K562 (cell line): ENCODE data around the gene FXN. TPM values are rescaled to one million over a fixed set of nuclear protein-coding genes. Genes with fewer than 3 reads are reported as not detected.

Experiments
- GATA2 ChIP-seq: sonication (generic); formaldehyde crosslinking; IDR thresholded peaks from 2 replicates; pipeline ENCODE4 v1.4.0; 2020; ENCODE audit warnings: mild to moderate bottlenecking, missing genetic modification reagents
- HCFC1 ChIP-seq: IDR thresholded peaks from 2 replicates; pipeline ENCODE4 v1.6.1; 2012; ENCODE audit warnings: low read depth, low read length, improper control_type of control experiment
- HOMEZ ChIP-seq: fragments of 250-450 bp; sonication (Bioruptor Pico); IDR thresholded peaks from 2 replicates; pipeline ENCODE4 v1.4.0; 2020; ENCODE audit warnings: mild to moderate bottlenecking, moderate library complexity
- NCOR1 ChIP-seq: fragments of 450-650 bp; IDR thresholded peaks from 2 replicates; pipeline ENCODE4 v1.6.1; 2016; ENCODE audit warnings: mild to moderate bottlenecking, moderate library complexity
- NFIX ChIP-seq: fragments of 250-450 bp; sonication (Bioruptor Pico); IDR thresholded peaks from 2 replicates; pipeline ENCODE4 v1.4.0; 2020; ENCODE audit warnings: low read depth, mild to moderate bottlenecking, moderate library complexity
- SNRNP70 ChIP-seq: fragments of 200-400 bp; formaldehyde crosslinking; optimal IDR thresholded peaks from 2 replicates; pipeline ENCODE3; 2017; ENCODE audit warnings: low read depth, low read length
- TAL1 ChIP-seq: fragments of 450-650 bp; IDR thresholded peaks from 2 replicates; pipeline ENCODE4 v1.6.1; 2016; ENCODE audit warnings: mild to moderate bottlenecking
- TCF3 ChIP-seq: sonication (generic); formaldehyde crosslinking; IDR thresholded peaks from 2 replicates; pipeline ENCODE4 v1.4.0; 2020; ENCODE audit warnings: mild to moderate bottlenecking, missing genetic modification reagents
- TEAD4 ChIP-seq, 2 experiments: sonication (generic) in 1 of 2; formaldehyde crosslinking in 1 of 2; IDR thresholded peaks; 2 replicates each; pipeline versions ENCODE4 v1.6.1 to v1.8.0; 2012 to 2022; ENCODE audit warnings: borderline replicate concordance in 1 of 2, inconsistent platforms in 1 of 2, low read length in 1 of 2, mild to moderate bottlenecking in 1 of 2, missing genetic modification reagents in 1 of 2
- polyA plus RNA-seq, 8 experiments: library from polyadenylated mRNA; depleted of rRNA in 4 of 8; stranded (reverse) in 5 of 8; unstranded in 3 of 8; fragments of >200 nt; fragmentation: Nextera tagmentation in 2 of 8; fragmentation: Illumina TruSeq in 1 of 8; extraction: Ambion mirVana in 2 of 8; extraction: Trizol in 1 of 8; gene quantifications; 2 replicates each; pipeline versions ENCODE4 v1.2.1 to v1.2.3, GENCODE V29; 2011 to 2014; ENCODE audit warnings: inconsistent platforms in 1 of 8, missing spikeins in 1 of 8
- total RNA-seq, 7 experiments: library from RNA; depleted of rRNA in 6 of 7; stranded (reverse); fragments of >200 nt in 6 of 7; fragmentation: Illumina TruSeq in 2 of 7; extraction: Trizol in 2 of 7; gene quantifications; 2 replicates each; pipeline versions ENCODE4 v1.2.1 to v1.2.3, GENCODE V29; 2011 to 2021; ENCODE audit warnings: low replicate concordance in 1 of 7
- TF ChIP-seq, protein P1 (sequence below): sonication (generic); formaldehyde crosslinking; IDR thresholded peaks from 2 replicates; pipeline ENCODE4 v1.8.0; 2022; ENCODE audit warnings: missing genetic modification reagents, mild to moderate bottlenecking, moderate library complexity, borderline replicate concordance
- TF ChIP-seq, protein P2 (sequence below): fragments of 250-450 bp; sonication (Bioruptor Pico); IDR thresholded peaks from 2 replicates; pipeline ENCODE4 v1.5.0; 2021; ENCODE audit warnings: mild to moderate bottlenecking, borderline replicate concordance

FXN gene
- total and polyA plus RNA-seq, 9 of the 15 experiments (the other 6 are each of a cell fraction or from before 2014, with no cell fraction given) = 7.6 to 51.5 (median 30.3) TPM

DNA sequence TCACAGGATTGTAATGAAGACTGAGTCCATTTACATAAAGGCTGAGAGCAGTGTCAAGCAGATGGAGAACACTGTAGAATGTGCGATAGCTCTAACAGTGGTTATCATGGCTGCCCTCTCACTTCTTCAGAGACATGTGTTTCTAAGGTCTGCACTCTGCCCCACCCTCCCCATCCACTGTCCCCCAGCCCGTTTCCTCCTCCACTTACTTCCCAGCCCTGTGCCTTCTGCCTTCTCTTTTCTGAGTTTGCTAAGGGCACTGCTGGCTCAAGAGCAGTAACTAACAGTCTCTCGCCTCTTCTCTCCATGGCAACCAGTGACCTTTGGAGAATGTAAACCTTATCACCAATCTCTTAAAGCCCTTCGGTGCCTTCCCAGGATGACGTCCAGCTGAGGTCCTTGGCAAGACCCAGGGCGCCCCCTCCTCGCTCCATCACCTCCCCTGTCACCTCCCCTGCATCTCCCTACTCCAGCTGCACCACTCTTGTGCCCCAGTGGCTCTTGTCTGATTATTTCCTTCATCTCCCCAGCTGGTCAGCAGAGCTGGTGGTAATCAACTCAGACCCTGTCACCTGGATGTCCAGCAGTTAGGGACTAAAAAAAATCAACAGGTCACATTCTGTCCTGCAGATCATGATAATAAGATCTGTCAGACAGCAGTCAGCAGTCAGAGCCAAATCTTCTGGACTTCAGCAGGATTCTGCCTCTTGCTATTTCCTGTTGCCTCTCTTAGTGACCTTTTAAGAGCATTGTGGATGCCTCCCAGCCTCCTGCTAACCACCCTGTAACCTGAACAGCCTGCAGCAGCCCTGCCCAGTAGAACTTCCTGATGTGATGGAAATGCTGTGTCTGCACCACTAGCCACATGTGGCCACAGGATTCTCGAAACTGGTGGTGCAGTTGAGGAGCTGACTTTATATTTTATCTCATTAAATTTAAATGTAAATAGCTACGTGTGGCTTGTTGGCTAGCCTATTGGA is 9.0 kb downstream of the FXN start (continued):
- TF ChIP-seq, protein P1, sequence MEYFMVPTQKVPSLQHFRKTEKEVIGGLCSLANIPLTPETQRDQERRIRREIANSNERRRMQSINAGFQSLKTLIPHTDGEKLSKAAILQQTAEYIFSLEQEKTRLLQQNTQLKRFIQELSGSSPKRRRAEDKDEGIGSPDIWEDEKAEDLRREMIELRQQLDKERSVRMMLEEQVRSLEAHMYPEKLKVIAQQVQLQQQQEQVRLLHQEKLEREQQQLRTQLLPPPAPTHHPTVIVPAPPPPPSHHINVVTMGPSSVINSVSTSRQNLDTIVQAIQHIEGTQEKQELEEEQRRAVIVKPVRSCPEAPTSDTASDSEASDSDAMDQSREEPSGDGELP (CRISPR knock-in tag) = peak; percentile 35; the same call in 1 of the 2 replicates
- peak; percentile 48; the same call in 1 of the 2 replicates for TF ChIP-seq TAL1
- peak; percentile 29; the same call in 1 of the 2 replicates for TF ChIP-seq TEAD4 (IDR thresholded peaks at IDR 0.05; ENCODE audit: low read length)
- TF ChIP-seq TEAD4 (CRISPR knock-in tag; IDR thresholded peaks at IDR 0.05; ENCODE audit: borderline replicate concordance) = no peak
- TF ChIP-seq HCFC1 = no peak
- peak; percentile 31; the same call in 1 of the 2 replicates for TF ChIP-seq NCOR1
- peak; percentile 13; the same call in 1 of the 2 replicates for TF ChIP-seq GATA2 (CRISPR knock-in tag)
- TF ChIP-seq SNRNP70 = no peak
- no peak for TF ChIP-seq HOMEZ (CRISPR knock-in tag)
- no peak for TF ChIP-seq NFIX (CRISPR knock-in tag)
- TF ChIP-seq TCF3 = peak; percentile 18; the same call in 1 of the 2 replicates
- TF ChIP-seq, protein P2, sequence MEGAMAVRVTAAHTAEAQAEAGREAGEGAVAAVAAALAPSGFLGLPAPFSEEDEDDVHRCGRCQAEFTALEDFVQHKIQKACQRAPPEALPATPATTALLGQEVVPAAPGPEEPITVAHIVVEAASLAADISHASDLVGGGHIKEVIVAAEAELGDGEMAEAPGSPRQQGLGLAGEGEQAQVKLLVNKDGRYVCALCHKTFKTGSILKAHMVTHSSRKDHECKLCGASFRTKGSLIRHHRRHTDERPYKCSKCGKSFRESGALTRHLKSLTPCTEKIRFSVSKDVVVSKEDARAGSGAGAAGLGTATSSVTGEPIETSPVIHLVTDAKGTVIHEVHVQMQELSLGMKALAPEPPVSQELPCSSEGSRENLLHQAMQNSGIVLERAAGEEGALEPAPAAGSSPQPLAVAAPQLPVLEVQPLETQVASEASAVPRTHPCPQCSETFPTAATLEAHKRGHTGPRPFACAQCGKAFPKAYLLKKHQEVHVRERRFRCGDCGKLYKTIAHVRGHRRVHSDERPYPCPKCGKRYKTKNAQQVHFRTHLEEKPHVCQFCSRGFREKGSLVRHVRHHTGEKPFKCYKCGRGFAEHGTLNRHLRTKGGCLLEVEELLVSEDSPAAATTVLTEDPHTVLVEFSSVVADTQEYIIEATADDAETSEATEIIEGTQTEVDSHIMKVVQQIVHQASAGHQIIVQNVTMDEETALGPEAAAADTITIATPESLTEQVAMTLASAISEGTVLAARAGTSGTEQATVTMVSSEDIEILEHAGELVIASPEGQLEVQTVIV (CRISPR knock-in tag) = no peak
- TF ChIP-seq, all 486 proteins: peak for 13
